ENCODE data around the gene NPPB.

Gene NPPB

DNA sequence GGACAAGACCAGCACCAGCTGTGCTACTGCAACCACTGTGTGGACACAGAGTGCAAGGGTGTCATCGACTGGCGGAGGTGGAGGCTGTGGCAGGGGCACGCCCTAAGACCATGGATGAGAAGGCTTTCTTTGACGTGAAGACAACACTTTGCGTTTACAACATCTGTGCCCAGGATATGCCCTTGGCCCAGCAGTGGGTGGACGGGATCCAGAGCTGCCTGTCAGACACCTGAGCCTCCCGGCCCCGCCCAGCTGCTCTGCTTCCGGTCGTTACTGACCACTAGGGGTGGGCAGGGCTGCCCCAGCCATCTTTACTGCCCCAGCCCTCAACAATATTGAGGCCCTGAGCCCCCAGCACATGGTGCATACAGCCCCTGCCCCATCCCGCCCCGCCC is 21.4 kb upstream of the NPPB start:
- TF ChIP-seq ZFX (IDR thresholded peaks at IDR 0.05): no peak
- TF ChIP-seq, protein P1, sequence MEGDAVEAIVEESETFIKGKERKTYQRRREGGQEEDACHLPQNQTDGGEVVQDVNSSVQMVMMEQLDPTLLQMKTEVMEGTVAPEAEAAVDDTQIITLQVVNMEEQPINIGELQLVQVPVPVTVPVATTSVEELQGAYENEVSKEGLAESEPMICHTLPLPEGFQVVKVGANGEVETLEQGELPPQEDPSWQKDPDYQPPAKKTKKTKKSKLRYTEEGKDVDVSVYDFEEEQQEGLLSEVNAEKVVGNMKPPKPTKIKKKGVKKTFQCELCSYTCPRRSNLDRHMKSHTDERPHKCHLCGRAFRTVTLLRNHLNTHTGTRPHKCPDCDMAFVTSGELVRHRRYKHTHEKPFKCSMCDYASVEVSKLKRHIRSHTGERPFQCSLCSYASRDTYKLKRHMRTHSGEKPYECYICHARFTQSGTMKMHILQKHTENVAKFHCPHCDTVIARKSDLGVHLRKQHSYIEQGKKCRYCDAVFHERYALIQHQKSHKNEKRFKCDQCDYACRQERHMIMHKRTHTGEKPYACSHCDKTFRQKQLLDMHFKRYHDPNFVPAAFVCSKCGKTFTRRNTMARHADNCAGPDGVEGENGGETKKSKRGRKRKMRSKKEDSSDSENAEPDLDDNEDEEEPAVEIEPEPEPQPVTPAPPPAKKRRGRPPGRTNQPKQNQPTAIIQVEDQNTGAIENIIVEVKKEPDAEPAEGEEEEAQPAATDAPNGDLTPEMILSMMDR (conservative IDR thresholded peaks at IDR 0.05): no peak
- H3K27ac ChIP-seq: no peak overlapping the region

- no peak overlapping the region for H3K27ac ChIP-seq
- TF ChIP-seq ZFX (IDR thresholded peaks at IDR 0.05): no peak
- TF ChIP-seq, protein P1 (conservative IDR thresholded peaks at IDR 0.05): no peak
Measured at GRCh38 chr1:11879311-11880180, 20.8 kb upstream of the NPPB start.

DNA sequence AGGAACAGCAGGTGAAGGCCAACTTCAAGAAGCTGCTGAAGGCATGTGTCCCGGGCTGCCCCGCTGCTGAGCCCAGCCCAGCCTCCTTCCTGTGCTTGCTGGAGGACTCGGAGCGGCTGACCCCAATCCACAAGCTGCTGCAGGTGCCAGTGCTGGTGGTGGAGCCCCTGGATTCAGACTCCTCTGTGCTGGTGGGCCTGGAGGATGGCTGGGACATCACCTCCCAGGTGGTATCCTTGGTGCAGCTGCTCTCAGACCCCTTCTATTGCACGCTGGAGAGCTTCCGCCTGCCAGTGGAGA is 20.1 kb upstream of the NPPB start:
- TF ChIP-seq ZFX (IDR thresholded peaks at IDR 0.05): no peak
- TF ChIP-seq, protein P1 (conservative IDR thresholded peaks at IDR 0.05): no peak

DNA sequence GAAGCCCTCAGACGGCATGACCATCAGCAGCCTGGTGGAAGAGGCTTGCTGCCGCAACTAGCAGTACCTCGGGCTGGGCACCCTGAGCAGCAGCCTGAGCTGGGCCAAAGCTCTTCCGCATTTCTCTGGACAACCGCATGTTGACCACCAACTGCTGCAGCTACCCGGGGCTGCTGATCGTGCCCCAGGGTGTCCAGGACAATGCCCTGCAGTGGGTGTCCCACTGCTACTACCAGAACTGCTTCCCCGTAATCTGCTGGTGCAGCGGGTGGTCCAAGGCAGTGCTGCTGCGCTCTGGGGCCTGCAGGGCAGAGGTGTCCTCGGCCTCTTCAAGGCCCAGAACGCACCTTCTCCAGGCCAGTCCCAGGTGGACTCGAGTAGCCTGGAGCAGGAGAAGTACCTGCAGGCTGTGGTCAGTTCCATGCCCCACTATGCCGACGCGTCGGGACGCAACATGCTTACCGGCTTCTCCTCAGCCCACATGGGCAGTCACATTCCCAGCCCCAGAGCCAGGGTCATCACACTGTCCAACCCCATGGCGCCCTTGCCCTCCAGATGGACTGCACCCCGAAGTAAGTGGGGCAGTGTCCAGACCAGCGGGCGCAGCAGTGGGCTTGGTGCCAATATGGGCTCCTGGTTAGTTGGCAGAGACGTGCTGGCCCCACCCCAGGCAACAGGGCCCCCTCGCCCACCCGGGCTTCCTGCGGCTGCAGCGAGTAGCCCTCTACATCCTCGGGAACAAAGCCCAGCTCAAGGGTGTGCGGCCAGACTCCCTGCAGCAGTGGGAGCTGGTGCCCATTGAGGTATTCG is 19.5 kb upstream of the NPPB start:
- no peak overlapping the region for H3K27ac ChIP-seq
- TF ChIP-seq, protein P1 (conservative IDR thresholded peaks at IDR 0.05): no peak
- no peak for TF ChIP-seq ZFX (IDR thresholded peaks at IDR 0.05)

More for the DNA sequence above, 20.1 kb upstream of the NPPB start:
- no peak overlapping the region for H3K27ac ChIP-seq

- TF ChIP-seq, protein P1 (conservative IDR thresholded peaks at IDR 0.05): no peak
- TF ChIP-seq ZFX (IDR thresholded peaks at IDR 0.05): no peak
- H3K27ac ChIP-seq: no peak overlapping the region
Measured at GRCh38 chr1:11877074-11877473, 18.3 kb upstream of the NPPB start.

DNA sequence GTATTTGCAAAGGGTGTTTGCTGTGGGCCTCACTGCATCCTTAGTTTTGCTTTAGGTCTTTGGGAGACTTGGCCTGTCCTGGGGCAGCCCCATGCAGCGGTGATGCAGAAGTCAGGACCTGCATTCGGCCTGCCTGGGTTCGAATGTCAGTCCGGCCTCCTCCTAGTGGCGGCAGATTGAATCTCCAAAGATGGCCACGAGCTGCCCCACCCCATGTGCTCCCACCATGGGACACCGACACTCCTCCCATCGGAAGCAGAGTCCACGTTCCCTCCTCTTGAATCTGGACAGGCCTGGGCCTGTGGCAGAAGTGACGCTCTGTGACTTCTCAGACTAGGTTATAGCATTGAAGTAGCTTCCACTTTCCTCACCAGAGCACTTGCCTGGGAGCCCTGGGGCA is 16.3 kb upstream of the NPPB start:
- H3K27ac ChIP-seq: no peak overlapping the region
- no peak for TF ChIP-seq ZFX (IDR thresholded peaks at IDR 0.05)

DNA sequence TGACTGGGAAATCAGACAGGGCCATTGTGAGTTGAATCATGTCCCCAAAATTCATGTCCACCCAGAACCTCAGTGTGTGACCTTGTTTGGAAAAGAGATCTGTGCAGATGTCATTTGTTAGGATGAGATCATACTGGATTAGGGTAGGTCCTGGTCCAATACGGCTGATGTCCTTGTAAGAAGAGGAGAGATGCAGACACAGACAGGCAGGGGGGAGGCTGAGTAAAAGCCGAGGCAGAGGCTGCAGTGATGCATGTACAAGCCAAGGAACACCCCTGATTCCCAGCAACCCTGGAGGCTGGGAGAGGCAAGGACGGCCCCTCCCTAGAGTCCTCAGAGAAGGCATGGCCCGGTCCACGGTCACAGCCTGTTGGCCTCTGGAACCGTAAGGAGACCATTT is 15.9 kb upstream of the NPPB start:
- H3K27ac ChIP-seq: no peak overlapping the region

More for the DNA sequence above, 15.9 kb upstream of the NPPB start:
- TF ChIP-seq ZFX (IDR thresholded peaks at IDR 0.05): no peak
- TF ChIP-seq, protein P1 (conservative IDR thresholded peaks at IDR 0.05): no peak
